ENCODE measurements around the gene FGGY. TPM values are rescaled to one million over a fixed set of nuclear protein-coding genes. Genes with fewer than 3 reads are reported as not detected.

FGGY gene
- total RNA-seq, 2 donors from 2014 or later, result 16.0 to 21.8 TPM

DNA sequence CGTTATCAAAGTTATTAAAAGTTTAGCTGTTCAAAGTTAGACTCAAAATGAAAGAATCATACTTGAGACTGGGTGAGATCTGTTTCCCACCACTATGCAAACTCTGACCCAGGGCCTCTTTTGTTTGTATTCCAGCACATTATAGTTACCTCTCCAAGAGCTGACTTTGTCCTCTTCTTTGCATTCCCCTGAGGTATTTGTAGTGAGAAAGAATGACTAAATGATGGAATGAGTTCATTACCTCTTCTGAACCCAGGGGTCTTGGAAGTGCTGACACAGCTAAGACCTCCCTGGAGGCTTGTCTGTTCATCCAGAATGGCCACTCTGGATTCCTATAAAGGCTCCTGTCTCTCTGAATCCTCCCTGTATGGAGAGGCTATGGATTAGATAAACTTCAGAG, 62.4 kb downstream of the FGGY start:
- Histone ChIP-seq H3K4me3 (no peak overlapping the region), H3K4me1 (peaks cover 0 to 4% of the 10 kb centered on the region in 2 donors), H3K27me3 (no peaks in the 10 kb centered on the region), H3K27ac (no peak overlapping the region), H3K36me3 (no peaks in the 10 kb centered on the region), H3K9me3 (no peaks in the 10 kb centered on the region)
- TF ChIP-seq, protein P1, sequence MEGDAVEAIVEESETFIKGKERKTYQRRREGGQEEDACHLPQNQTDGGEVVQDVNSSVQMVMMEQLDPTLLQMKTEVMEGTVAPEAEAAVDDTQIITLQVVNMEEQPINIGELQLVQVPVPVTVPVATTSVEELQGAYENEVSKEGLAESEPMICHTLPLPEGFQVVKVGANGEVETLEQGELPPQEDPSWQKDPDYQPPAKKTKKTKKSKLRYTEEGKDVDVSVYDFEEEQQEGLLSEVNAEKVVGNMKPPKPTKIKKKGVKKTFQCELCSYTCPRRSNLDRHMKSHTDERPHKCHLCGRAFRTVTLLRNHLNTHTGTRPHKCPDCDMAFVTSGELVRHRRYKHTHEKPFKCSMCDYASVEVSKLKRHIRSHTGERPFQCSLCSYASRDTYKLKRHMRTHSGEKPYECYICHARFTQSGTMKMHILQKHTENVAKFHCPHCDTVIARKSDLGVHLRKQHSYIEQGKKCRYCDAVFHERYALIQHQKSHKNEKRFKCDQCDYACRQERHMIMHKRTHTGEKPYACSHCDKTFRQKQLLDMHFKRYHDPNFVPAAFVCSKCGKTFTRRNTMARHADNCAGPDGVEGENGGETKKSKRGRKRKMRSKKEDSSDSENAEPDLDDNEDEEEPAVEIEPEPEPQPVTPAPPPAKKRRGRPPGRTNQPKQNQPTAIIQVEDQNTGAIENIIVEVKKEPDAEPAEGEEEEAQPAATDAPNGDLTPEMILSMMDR (IDR thresholded peaks at IDR 0.05), result no peak
- DNase-seq (ENCODE audit: low spot score), result no peak

DNA sequence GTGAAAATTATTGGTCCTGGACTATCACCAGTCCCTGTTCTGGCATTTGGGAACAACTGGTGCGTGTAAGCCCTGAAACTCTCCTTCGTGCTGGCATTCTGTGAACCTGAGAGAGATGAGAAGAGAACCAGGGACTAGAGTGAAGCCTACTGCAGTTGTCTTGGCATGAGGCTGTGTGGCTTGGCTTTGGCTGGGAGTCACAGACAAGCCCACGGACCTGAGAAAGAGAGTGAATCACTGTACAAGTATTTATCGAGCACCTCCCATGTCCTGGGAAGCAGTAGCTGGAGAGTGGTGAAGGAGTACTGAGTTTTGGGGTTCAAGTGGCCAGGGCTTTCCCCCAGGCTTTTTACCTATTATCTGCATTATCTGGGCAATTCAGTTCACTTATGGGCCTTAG, 63.3 kb downstream of the FGGY start:
- Histone ChIP-seq H3K27me3 (no peaks in the 10 kb centered on the region), H3K9me3 (no peaks in the 10 kb centered on the region), H3K4me1 (peaks cover 0 to 4% of the 10 kb centered on the region in 2 donors), H3K27ac (no peak overlapping the region), H3K4me3 (no peak overlapping the region), H3K36me3 (no peaks in the 10 kb centered on the region)
- TF ChIP-seq, protein P1 (IDR thresholded peaks at IDR 0.05), result no peak
- DNase-seq (ENCODE audit: low spot score), result no peak

DNA sequence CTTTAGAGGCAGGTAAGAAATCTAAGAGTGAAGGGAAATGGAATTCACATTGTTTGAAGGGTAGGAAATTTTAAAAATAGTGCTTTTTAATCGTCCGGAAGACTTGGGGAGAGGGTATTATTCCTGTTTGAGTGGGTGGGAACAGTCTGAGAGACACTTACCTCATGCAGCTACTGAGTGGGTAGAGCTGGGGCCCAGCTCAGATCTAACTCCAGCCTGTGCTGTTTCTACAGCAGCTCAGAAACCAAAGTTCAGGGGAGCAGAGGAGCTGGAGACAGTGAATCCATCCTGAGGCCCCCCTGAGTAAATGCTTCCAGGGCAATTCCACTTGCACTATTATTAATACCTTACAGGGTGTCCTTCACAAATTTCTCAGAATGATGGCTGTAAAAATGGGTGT, 63.8 kb downstream of the FGGY start:
- Histone ChIP-seq H3K4me3 (no peak overlapping the region), H3K4me1 (peaks cover 0 to 1% of the 10 kb centered on the region in 2 donors), H3K9me3 (no peaks in the 10 kb centered on the region), H3K27me3 (no peaks in the 10 kb centered on the region), H3K36me3 (no peaks in the 10 kb centered on the region), H3K27ac (no peak overlapping the region)
- no peak for DNase-seq (ENCODE audit: low spot score)
- TF ChIP-seq, protein P1 (IDR thresholded peaks at IDR 0.05), result no peak

- Histone ChIP-seq H3K4me3 (no peak overlapping the region), H3K27ac (peak overlapping the region; percentile 14 to 29)
- DNase-seq (ENCODE audit: low spot score), result no peak
Observed at GRCh38 chr1:59361766-59362165, 64.9 kb downstream of the FGGY start.

GRCh38 chr1:59364037-59364436, 67.1 kb downstream of the FGGY start:
- H3K36me3 ChIP-seq, result no peaks in the 10 kb centered on the region
- H3K27me3 ChIP-seq, result no peaks in the 10 kb centered on the region
- no peaks in the 10 kb centered on the region for H3K9me3 ChIP-seq
- no peak overlapping the region for H3K4me3 ChIP-seq
- TF ChIP-seq, protein P1 (IDR thresholded peaks at IDR 0.05), result no peak
- no peak overlapping the region for H3K27ac ChIP-seq
- H3K4me1 ChIP-seq, result peaks cover 0 to 18% of the 10 kb centered on the region in 2 donors
- no peak for DNase-seq (ENCODE audit: low spot score)

More at GRCh38 chr1:59361766-59362165, 64.9 kb downstream of the FGGY start:
- Histone ChIP-seq H3K36me3 (no peaks in the 10 kb centered on the region), H3K27me3 (no peaks in the 10 kb centered on the region), H3K4me1 (peaks cover 0 to 1% of the 10 kb centered on the region in 2 donors), H3K9me3 (no peaks in the 10 kb centered on the region)
- TF ChIP-seq, protein P1 (IDR thresholded peaks at IDR 0.05), result no peak

DNA sequence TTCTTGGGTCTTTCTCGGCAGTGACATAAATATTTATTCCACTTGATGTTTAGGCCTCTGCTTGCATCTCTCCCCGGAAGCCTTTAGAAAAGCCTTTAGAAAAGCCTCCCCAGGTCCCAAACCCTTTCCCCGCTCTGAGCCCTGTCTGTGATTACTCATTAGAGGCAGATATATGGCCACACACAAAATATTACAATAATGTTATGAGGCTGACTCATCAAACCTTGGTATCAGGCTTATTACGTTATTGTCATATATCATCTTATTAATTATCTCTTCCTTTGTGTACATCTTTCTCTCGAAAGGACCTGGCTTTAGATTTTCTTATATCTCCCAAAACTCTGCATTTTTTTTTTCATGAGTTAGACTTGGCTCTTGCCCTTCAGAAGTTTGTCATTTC, 69.5 kb downstream of the FGGY start:
- Histone ChIP-seq H3K36me3 (no peaks in the 10 kb centered on the region), H3K4me1 (peaks cover 0 to 18% of the 10 kb centered on the region in 2 donors), H3K27me3 (no peaks in the 10 kb centered on the region), H3K4me3 (no peak overlapping the region), H3K27ac (peak overlapping the region; percentile 64 to 69), H3K9me3 (no peaks in the 10 kb centered on the region)
- TF ChIP-seq, protein P1 (IDR thresholded peaks at IDR 0.05), result no peak
- no peak for DNase-seq (ENCODE audit: low spot score)
